Colonic mucosa (tissue), 4 donors: Measurements from ENCODE around the gene PPTC7. TPM values are rescaled to one million over a fixed set of nuclear protein-coding genes. Genes with fewer than 3 reads are reported as not detected.

Experiments
- DNase-seq: peaks from one replicate; pipeline ENCODE4 v3.0.0-alpha.2; 2020
- H3K27ac ChIP-seq: fragments of 200-600 bp; one replicate; pipeline ENCODE4 v1.8.0; 2021
- H3K27me3 ChIP-seq: fragments of 200-600 bp; one replicate; pipeline ENCODE4 v1.8.0; 2021
- H3K36me3 ChIP-seq: fragments of 200-600 bp; one replicate; pipeline ENCODE4 v1.8.0; 2021
- H3K4me1 ChIP-seq: fragments of 200-600 bp; one replicate; pipeline ENCODE4 v1.8.0; 2021; ENCODE audit warnings: mild to moderate bottlenecking
- H3K4me3 ChIP-seq: fragments of 200-600 bp; one replicate; pipeline ENCODE4 v1.8.0; 2021
- H3K9ac ChIP-seq, 2 donors: one replicate each; pipeline ENCODE4 v1.7.0; 2013; ENCODE audit warnings: control low read depth in 2 of 2, low read depth in 2 of 2, low read length in 2 of 2
- H3K9me3 ChIP-seq: fragments of 200-600 bp; one replicate; pipeline ENCODE4 v1.8.0; 2021
- intact Hi-C: fragments of 100-400 bp; cut with DNase I; formaldehyde crosslinking; loops from one replicate; pipeline ENCODE4 v1.14.1; 2022
- total RNA-seq, 2 donors: library from RNA; stranded (reverse); fragmentation: NEBNext Ultra II Directional in 1 of 2; extraction: Animal tissue kit (Norgen Biotek cat#: 25700) in 1 of 2; gene quantifications; one replicate each; pipeline ENCODE4 v1.2.1, GENCODE V29; 2021
- TF ChIP-seq, protein P1 (sequence below): fragments of 200-600 bp; IDR thresholded peaks from one replicate; pipeline ENCODE4 v1.8.0; 2022; ENCODE audit warnings: antibody characterized with exemption, mild to moderate bottlenecking
- donor health status: healthy.
- donor health status: DM: no; HTN: no; CAD: no.
- donor health status: DM: no; HTN: no; CAD: no.

Gene PPTC7
- total RNA-seq, 2 donors from 2014 or later, result 25.7 to 34.9 TPM

DNA sequence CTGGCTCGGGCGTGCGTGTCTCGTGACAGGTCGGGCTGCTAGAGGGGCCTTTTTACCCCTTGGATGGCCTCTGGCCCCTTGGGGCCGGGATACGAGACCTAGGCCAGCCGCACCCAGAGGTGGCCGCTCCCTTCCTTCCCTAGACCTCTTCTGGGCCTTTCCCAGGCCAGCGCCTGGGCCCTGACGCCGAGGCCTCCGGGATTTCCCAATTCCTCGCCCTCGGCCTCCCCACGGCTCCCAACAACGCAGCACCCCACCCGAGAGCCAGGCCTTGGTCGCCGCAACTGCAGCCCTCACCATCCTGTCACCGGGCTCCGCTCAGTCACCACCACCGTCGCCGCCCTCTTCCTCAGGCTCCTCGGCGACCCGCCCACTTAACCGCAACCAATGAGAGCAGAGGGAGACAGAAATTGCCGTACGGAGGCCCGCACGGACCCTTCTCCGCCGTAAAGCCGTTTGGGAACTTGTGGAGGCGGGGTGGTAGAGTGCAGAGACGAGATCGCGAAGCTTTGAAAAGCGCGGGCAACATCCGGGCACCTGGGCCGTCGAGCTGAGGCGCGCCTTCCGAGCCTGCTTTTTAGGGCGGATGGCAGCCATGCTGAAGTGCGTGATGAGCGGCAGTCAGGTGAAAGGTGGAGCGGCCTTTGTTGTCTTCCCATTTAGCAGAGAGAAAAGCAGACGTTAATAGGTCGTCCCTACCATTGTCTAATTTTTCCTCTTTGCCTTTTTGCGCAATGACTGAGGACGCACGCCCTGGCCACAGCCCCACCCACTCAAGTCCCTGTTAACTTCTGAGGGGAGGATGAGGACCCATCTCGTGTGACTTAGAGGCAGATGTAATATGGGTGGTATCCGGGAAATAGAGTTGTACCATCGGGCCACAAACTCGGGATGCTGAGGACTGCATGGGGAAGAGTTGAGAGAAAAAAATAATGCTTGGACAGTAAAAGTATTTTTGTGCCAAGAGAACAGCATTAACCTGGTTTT lies 81.1 kb downstream of the PPTC7 start, which contains the start of the genes RAD9B and VPS29:
Gene RAD9B (plus strand): TSS at position 580 of the 987 bp plus-strand sequence. CDS start 7 bp downstream, at position 587.
Gene VPS29 (minus strand): TSS at position 360 of the 987 bp plus-strand sequence. CDS start 60 bp downstream, at position 300.
- peak; percentile 99 for DNase-seq
- peak within 1 kb of the TSS; percentile 91 for H3K4me3 ChIP-seq
- H3K4me1 ChIP-seq, result peaks cover 9% of the 10 kb centered on the region
- no peaks in the 10 kb centered on the region for H3K9me3 ChIP-seq
- peak within 1 kb of the TSS; percentile 96 for H3K27ac ChIP-seq
- H3K9ac ChIP-seq, result peak within 1 kb of the TSS; percentile 94 to 96
- intact Hi-C loops, result no loop called here
- no peaks in the 10 kb centered on the region for H3K36me3 ChIP-seq
- TF ChIP-seq, protein P1, sequence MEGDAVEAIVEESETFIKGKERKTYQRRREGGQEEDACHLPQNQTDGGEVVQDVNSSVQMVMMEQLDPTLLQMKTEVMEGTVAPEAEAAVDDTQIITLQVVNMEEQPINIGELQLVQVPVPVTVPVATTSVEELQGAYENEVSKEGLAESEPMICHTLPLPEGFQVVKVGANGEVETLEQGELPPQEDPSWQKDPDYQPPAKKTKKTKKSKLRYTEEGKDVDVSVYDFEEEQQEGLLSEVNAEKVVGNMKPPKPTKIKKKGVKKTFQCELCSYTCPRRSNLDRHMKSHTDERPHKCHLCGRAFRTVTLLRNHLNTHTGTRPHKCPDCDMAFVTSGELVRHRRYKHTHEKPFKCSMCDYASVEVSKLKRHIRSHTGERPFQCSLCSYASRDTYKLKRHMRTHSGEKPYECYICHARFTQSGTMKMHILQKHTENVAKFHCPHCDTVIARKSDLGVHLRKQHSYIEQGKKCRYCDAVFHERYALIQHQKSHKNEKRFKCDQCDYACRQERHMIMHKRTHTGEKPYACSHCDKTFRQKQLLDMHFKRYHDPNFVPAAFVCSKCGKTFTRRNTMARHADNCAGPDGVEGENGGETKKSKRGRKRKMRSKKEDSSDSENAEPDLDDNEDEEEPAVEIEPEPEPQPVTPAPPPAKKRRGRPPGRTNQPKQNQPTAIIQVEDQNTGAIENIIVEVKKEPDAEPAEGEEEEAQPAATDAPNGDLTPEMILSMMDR, result no peak
- no peaks in the 10 kb centered on the region for H3K27me3 ChIP-seq

DNA sequence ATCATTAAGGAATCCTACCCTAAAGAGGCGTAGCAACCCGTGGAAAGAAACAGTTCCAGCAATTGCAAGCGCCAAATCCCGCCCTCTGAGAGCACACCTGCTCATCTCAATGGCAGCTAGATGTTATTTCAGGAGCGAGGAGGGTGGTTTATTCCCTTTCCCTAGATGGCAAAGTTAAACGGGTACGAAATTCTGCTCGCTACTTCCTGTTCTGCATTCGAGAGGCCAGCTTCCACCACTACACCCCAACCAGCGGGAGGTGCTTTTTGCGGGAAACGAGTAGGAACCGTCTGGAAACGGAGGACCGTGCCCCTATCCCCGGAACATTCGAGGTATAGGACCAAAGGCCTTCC lies 81.7 kb downstream of the PPTC7 start:
- H3K27me3 ChIP-seq, result no peaks in the 10 kb centered on the region
- no peaks in the 10 kb centered on the region for H3K36me3 ChIP-seq
- H3K27ac ChIP-seq, result peak overlapping the region; percentile 96
- peak; percentile 64 for DNase-seq
- peaks cover 9% of the 10 kb centered on the region for H3K4me1 ChIP-seq
- intact Hi-C loops, result no loop called here
- peak overlapping the region; percentile 91 for H3K4me3 ChIP-seq
- H3K9me3 ChIP-seq, result no peaks in the 10 kb centered on the region
- H3K9ac ChIP-seq, result peak overlapping the region; percentile 94 to 96
- TF ChIP-seq, protein P1, result no peak

DNA sequence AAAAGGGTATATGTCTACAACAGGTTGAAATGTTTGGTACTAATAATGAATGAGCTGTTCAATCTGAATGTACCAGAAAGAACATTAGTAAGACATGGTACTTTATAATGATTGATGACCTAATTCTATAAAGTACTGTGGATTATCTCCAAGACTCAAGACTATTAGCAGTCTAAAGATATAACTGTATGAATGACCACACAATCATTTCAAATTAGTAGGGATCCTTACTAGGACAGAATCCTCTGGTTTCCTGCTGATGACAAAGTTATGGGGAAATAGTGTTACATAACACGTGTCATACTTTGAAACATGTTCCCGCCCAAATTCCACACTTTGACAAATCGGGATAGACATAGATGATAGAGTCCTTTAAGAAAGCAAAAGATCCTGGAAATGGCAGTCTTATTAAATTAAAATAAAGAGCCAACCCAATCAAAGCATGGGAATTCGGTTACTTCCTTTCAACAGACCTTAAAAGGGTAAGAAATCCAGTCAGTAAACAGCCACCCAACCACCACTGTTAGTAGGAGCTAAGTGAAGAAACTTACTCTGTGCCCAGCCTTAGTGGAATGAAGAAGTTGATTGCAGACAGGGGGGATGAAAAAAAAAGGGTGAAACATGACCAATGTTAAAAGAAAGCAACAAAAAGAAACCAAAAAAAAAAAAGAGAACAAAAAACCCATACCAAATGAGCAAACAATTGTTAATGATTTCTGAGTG lies 84.0 kb downstream of the PPTC7 start:
- H3K27ac ChIP-seq, result no peak overlapping the region
- no peak for DNase-seq
- no peak overlapping the region for H3K9ac ChIP-seq

More for the DNA sequence above, 84.0 kb downstream of the PPTC7 start:
- Histone ChIP-seq H3K9me3 (no peaks in the 10 kb centered on the region), H3K4me1 (peaks cover 9% of the 10 kb centered on the region), H3K36me3 (peaks cover 4% of the 10 kb centered on the region), H3K4me3 (no peak overlapping the region), H3K27me3 (no peaks in the 10 kb centered on the region)
- intact Hi-C loops, result no loop called here
- TF ChIP-seq, protein P1, result no peak

Other genes starting within 250 kb of the PPTC7 start
- 10 to 100 TPM; 22.1 to 40.1 TPM for gene ANAPC7, start 179.6 kb downstream of the PPTC7 start, total RNA-seq
- 100 to 1,000 TPM; 252 to 321 TPM for gene ARPC3, start 133.0 kb downstream of the PPTC7 start, total RNA-seq
- 10 to 100 TPM; 10.9 to 21.8 TPM for gene GPN3, start 115.1 kb downstream of the PPTC7 start, total RNA-seq
- gene FAM216A, start 114.5 kb downstream of the PPTC7 start, total RNA-seq, result 1 to 10 TPM; 1.6 TPM
- 100 to 1,000 TPM; 120 to 130 TPM for gene VPS29, start 81.2 kb downstream of the PPTC7 start, total RNA-seq
- gene RAD9B, start 81.0 kb downstream of the PPTC7 start, total RNA-seq, result under 1 TPM; 0.19 to 0.69 TPM
- 10 to 100 TPM in 1 of 2 donors, 1 to 10 TPM in 1; 9.2 to 10.2 TPM for gene TCTN1, start 30.8 kb upstream of the PPTC7 start, total RNA-seq
- gene HVCN1, start 105.8 kb upstream of the PPTC7 start, total RNA-seq, result 1 to 10 TPM; 1.5 to 2.1 TPM
- gene PPP1CC, start 159.6 kb upstream of the PPTC7 start, total RNA-seq, result 100 to 1,000 TPM; 170 to 198 TPM